Neural crest cell (in vitro differentiated cells): ENCODE results near the gene LYL1. TPM values are rescaled to one million over a fixed set of nuclear protein-coding genes. Genes with fewer than 3 reads are reported as not detected.
"Not testable (repeated sequence)": the region's sequence is repeated elsewhere in the genome, so short reads cannot be mapped to it uniquely, and the experiment has no call there.

ENCODE experiments used
- DNase-seq: peaks from one replicate; pipeline ENCODE4 v3.0.0; 2021; ENCODE audit warnings: low read depth, mixed read lengths, low spot score
- H3K27ac Mint-ChIP-seq: one replicate; pipeline ENCODE4 v1.8.0; 2021; ENCODE audit warnings: mild to moderate bottlenecking, mixed read lengths; ENCODE audit not compliant: unreplicated experiment
- H3K27me3 Mint-ChIP-seq: 2 replicates; pipeline ENCODE4 v1.8.0; 2021; ENCODE audit warnings: low read depth, mild to moderate bottlenecking, mixed read lengths
- H3K36me3 Mint-ChIP-seq: 2 replicates; pipeline ENCODE4 v1.8.0; 2021; ENCODE audit warnings: low read depth, mild to moderate bottlenecking, mixed read lengths
- H3K4me1 Mint-ChIP-seq: 2 replicates; pipeline ENCODE4 v1.8.0; 2021; ENCODE audit warnings: mixed read lengths
- H3K4me3 Mint-ChIP-seq: one replicate; pipeline ENCODE4 v1.8.0; 2021; ENCODE audit warnings: mild to moderate bottlenecking, mixed read lengths
- H3K9me3 Mint-ChIP-seq: 2 replicates; pipeline ENCODE4 v1.8.0; 2021; ENCODE audit warnings: mixed read lengths
- CTCF ChIP-seq: fragments of 200-600 bp; sonication (generic); conservative IDR thresholded peaks from 2 replicates; pipeline ENCODE4 v1.5.0; 2021; ENCODE audit warnings: antibody characterized with exemption, mild to moderate bottlenecking
- total RNA-seq: library from RNA; stranded (reverse); gene quantifications from 2 replicates; pipeline ENCODE4 v1.2.1, GENCODE V29; 2021

LYL1 gene
- total RNA-seq, 1 donor from 2014 or later = 0.30 TPM

DNA sequence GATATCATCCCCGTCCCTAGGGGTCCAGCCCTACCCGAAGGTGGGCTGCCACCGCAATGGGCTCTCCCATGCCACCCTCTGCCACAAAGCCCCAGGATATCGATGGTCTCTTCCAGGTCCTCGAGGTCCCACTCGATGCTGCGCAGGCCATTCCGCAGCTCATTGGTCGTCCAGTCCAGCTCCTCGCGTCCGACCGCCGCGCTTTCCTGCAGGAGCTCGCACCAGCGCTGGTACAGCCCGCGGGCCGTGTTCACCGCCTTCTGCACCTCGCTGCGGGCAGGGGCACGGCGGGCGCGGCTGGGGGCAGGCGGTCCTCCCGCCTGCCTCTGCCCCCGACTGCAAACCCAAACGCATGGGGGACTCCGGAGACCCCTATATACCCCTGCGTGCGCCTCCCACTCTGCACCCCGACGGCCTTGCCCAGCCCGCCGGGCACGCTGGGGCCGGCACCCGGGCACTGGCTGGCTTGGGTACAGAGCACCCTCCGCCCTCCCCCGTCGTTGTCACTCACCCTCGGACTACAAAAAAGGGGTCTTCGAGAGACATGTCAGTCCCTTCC, 47.0 kb upstream of the LYL1 start:
- peak; percentile 36 for DNase-seq

DNA sequence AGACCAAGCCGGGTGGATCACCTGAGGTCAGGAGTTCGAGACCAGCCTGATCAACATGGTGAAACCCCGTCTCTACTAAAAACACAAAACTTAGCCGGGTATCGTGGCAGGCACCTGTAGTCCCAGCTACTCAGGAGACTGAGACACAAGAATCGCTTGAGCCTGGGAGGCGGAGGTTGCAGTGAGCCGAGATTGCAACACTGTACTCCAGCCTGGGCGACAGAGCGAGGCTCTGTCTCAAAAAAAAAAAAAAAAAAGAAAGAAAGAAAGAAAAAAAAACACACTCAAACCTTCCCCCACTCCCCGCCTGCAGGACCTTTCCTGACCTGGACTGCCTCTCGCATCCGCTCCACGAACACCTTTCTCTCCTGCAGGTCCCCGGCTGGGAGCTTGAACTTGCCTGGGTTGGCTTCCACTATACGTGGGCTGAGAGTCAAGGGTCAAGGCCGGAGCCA, 46.5 kb upstream of the LYL1 start:
- H3K27ac Mint-ChIP-seq = not testable (repeated sequence)
- H3K4me3 Mint-ChIP-seq = peak overlapping the region; percentile 86

More for the DNA sequence above, 47.0 kb upstream of the LYL1 start:
- no peak overlapping the region for H3K27ac Mint-ChIP-seq
- no peaks in the 10 kb centered on the region for H3K9me3 Mint-ChIP-seq
- H3K4me1 Mint-ChIP-seq = peaks cover 46% of the 10 kb centered on the region
- no peak for TF ChIP-seq CTCF
- H3K36me3 Mint-ChIP-seq = peaks cover 4% of the 10 kb centered on the region
- H3K27me3 Mint-ChIP-seq = peaks cover 6% of the 10 kb centered on the region
- H3K4me3 Mint-ChIP-seq = peak overlapping the region; percentile 99

GRCh38 chr19:13146763-13147563, 44.3 kb upstream of the LYL1 start:
- Mint-ChIP-seq H3K4me3 (peak overlapping the region; percentile 72), H3K9me3 (no peaks in the 10 kb centered on the region), H3K4me1 (peaks cover 25% of the 10 kb centered on the region), H3K36me3 (no peaks in the 10 kb centered on the region), H3K27me3 (no peaks in the 10 kb centered on the region), H3K27ac (no peak overlapping the region)
- DNase-seq = no peak
- no peak for TF ChIP-seq CTCF

More for the DNA sequence above, 46.5 kb upstream of the LYL1 start:
- not testable (repeated sequence) for H3K27me3 Mint-ChIP-seq, H3K36me3 Mint-ChIP-seq, DNase-seq, H3K9me3 Mint-ChIP-seq
- H3K4me1 Mint-ChIP-seq = peaks cover 41% of the 10 kb centered on the region

- no peak for TF ChIP-seq CTCF
- Mint-ChIP-seq H3K4me3 (no peak overlapping the region), H3K4me1 (no peaks in the 10 kb centered on the region), H3K9me3 (no peaks in the 10 kb centered on the region), H3K27ac (peak overlapping the region; percentile 69), H3K27me3 (no peaks in the 10 kb centered on the region), H3K36me3 (peaks cover 2% of the 10 kb centered on the region)
- no peak for DNase-seq
Observed at GRCh38 chr19:13139633-13140311, 37.1 kb upstream of the LYL1 start.

DNA sequence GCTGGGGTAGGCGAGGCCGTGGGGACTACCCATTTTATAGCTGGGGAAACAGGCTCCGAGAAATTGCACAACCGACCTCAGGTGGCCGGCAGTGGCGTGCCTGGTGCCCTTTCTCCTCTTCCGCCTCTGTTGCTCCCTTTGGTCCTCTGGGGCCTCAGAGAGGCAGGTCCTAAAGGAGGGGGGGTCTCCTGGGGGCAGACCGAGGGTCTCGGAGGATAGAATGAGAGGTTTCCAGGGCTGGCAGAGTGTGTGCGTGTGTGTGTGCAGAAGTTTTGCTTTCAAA, 36.2 kb upstream of the LYL1 start:
- Mint-ChIP-seq H3K4me1 (no peaks in the 10 kb centered on the region), H3K27ac (no peak overlapping the region), H3K36me3 (peaks cover 2% of the 10 kb centered on the region), H3K27me3 (no peaks in the 10 kb centered on the region), H3K4me3 (no peak overlapping the region), H3K9me3 (no peaks in the 10 kb centered on the region)
- no peak for DNase-seq
- no peak for TF ChIP-seq CTCF
